Erythroblast (primary cell): ENCODE results near the gene CPB1.

Experiments used
- GATA1 ChIP-seq: IDR thresholded peaks from 2 replicates; pipeline ENCODE4 v1.6.1; 2011; ENCODE audit warnings: low read depth, mild to moderate bottlenecking, control low read depth, low read length, moderate library complexity
- POLR2A ChIP-seq: IDR thresholded peaks from 2 replicates; pipeline ENCODE4 v1.6.1; 2011; ENCODE audit warnings: mild to moderate bottlenecking, low read length

- TF ChIP-seq POLR2A (no peak), GATA1 (no peak)
These were observed 36.2 kb downstream of the CPB1 start for GRCh38 chr3:148863814-148864213.
